Caki2 (cell line): ENCODE measurements around the gene CRY1. TPM values are rescaled to one million over a fixed set of nuclear protein-coding genes. Genes with fewer than 3 reads are reported as not detected.
A peak's percentile ranks its signal among the peaks of the same experiment; 100 is the strongest.
"Not testable (repeated sequence)": the region's sequence is repeated elsewhere in the genome, so short reads cannot be mapped to it uniquely, and the experiment has no call there.

Source experiments
- DNase-seq: peaks from one replicate; pipeline ENCODE4 v3.0.0-alpha.2; 2015; ENCODE audit warnings: low read depth
- in situ Hi-C: cut with HindIII; loops from 2 replicates; pipeline ENCODE4 v1.10.0; 2016; ENCODE audit warnings: low sequenced_read_pairs, low pct_unique_long_range_greater_than_20kb, mixed read lengths
- total RNA-seq: library from RNA; depleted of rRNA; stranded (reverse); fragments of >200 nt; shearing (Covaris generic); gene quantifications from 2 replicates; pipeline ENCODE4 v1.2.3, GENCODE V29; 2014; ENCODE audit warnings: low replicate concordance

CRY1 gene
- total RNA-seq, 1 experiment from 2014 or later: 12.5 TPM

- in situ Hi-C loops: no loop called here
- DNase-seq: no peak
Measured at GRCh38 chr12:107029081-107029480, 64.3 kb downstream of the CRY1 start.

- peak; percentile 66 for DNase-seq
- in situ Hi-C loops: no loop called here
Measured at GRCh38 chr12:107027636-107028053, 65.7 kb downstream of the CRY1 start.

- in situ Hi-C loops: no loop called here
- DNase-seq: no peak
Measured at GRCh38 chr12:107026806-107027635, 66.3 kb downstream of the CRY1 start.

DNA sequence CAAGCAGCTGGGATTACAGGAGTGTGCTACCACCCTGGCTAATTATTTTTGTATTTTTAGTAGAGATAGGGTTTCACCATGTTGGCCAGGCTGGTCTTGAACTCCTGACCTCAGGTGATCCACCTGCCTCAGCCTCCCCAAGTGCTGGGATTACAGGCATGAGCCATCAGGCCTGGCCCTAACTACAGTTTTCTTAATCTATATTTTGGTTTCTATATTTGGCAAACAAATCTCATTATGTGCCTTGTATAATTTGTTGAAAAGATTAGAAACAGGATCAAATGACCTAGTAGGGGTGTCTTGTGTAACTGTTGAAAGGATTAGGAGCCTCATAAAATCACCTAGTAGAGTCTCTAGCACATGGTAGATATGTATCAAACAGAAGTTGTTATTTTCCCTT is 67.0 kb downstream of the CRY1 start:
- in situ Hi-C loops, DNase-seq: not testable (repeated sequence)

DNA sequence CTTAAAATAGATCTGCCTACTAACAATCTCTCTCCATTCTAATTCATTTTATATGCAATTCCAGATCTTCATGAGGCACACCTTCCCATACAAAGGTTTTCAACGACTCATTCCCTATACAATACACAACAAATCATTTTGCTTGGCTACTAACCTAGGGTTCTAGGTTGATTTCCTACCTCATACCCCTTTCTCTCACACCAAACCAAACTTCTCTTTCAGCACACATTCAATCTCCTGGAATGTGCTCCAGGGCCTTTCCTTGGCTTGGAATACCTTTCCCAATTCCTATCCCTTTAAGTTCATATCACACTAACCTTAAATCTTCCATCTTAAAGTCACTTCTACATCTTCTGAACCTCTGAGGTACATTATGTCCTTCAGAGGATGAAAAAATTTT is 67.7 kb downstream of the CRY1 start:
- in situ Hi-C loops: no loop called here
- DNase-seq: no peak

DNA sequence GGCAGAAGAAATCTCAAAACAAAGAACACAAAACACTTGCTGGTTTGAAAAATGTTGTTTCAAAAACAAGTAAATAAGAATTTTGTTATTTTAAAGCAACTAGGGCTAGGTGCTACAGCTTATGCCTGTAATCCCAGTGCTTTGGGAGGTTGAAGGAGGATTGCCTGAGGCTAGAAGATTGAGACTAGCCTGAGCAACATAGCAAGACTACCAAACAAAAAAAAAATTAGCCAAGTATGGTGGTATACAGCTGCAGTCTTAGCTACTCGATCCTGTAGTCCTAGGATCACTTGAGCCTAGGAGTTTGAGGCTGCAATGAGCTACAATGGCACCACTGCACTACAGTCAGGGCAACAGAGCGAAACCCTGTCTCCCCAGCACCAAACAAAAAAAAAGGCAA is 73.8 kb downstream of the CRY1 start:
- in situ Hi-C loops: no loop called here
- DNase-seq: no peak

DNA sequence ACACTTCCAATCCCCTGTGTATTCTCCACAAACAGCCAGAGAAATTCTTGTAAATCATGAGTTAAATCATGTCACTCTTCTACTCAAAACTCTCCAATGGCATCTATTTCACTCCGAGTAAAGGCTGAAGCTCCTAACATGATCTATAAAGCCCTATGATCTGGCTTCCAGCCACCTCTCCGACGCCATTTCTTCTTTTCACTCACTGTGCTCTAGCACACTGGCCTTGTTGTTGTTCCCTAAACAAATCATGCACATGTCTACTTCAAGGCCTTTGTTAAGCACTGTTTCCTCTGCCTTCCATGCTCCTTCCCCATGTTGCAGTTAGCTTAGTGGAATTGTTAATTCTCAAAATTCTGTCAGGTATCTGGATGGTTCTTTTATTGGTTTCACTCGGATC is 76.3 kb downstream of the CRY1 start:
- DNase-seq: no peak

GRCh38 chr12:107014055-107014454 is 79.3 kb downstream of the CRY1 start:
- DNase-seq: no peak
- in situ Hi-C loops: no loop called here

More for the DNA sequence above, 76.3 kb downstream of the CRY1 start:
- in situ Hi-C loops: no loop called here

- in situ Hi-C loops: no loop called here
- DNase-seq: no peak
Measured at GRCh38 chr12:107012736-107013425, 80.5 kb downstream of the CRY1 start.

GRCh38 chr12:107011519-107011918 is 81.8 kb downstream of the CRY1 start:
- DNase-seq: no peak
- in situ Hi-C loops: no loop called here

GRCh38 chr12:107007411-107007810 is 85.9 kb downstream of the CRY1 start:
- in situ Hi-C loops: no loop called here
- DNase-seq: no peak

- in situ Hi-C loops, DNase-seq: not testable (repeated sequence)
Measured at GRCh38 chr12:107002665-107003064, 90.7 kb downstream of the CRY1 start.

DNA sequence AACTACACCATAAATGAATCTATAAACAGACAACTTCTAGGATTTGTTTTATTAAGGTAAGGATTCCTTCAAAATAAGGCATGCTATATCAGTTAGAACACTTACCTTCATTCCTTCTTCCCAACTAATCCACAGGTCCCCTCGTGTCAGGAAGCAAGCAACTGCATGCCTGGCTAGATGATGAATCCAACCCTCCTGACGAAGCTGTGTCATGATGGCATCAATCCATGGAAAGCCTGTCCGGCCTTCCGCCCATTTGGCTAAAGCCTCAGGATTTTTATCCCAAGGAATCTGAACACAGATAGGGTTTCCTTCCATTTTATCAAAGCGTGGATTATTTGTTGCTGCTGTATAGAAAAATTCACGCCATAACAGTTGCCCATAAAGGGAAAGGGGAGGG is 93.9 kb downstream of the CRY1 start:
- DNase-seq: no peak
- in situ Hi-C loops: no loop called here

DNA sequence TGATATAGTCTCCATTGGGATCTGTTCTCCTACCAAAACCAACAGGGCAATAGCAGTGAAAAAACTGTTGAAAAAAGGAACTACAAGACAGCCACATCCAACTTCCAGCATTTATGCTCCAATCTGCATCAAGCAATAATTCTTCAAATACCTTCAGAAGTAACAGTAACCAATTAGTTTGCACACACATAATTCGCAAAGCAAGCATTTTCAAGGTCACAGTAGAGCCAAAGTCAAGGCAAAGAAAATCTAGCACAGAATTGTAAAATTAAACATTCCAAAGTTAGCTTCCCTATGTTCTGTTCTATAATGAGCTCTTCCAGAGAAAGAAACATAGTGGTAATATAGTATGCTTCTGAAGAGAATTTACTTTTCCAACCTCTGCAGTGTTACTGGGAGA is 95.4 kb downstream of the CRY1 start:
- no peak for DNase-seq
- in situ Hi-C loops: no loop called here

DNA sequence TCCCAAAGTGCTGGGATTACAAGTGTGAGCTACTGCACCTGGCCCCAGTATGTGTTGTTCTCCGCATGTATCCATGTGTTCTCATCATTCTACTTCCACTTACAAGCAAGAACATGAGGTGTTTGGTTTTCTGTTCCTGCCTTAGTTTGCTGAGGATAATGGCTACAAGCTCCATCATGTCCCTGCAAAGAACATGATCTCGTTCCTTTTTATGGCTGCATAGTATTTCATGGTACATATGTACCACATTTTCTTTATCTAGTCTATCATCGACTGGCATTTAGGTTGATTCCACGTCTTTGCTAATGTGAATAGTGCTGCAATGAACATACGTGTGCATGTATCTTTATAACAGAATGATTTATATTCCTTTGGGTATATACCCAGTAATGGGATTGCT is 97.2 kb downstream of the CRY1 start:
- in situ Hi-C loops, DNase-seq: not testable (repeated sequence)

GRCh38 chr12:106994579-106995220 is 98.6 kb downstream of the CRY1 start:
- in situ Hi-C loops: no loop called here
- no peak for DNase-seq

DNA sequence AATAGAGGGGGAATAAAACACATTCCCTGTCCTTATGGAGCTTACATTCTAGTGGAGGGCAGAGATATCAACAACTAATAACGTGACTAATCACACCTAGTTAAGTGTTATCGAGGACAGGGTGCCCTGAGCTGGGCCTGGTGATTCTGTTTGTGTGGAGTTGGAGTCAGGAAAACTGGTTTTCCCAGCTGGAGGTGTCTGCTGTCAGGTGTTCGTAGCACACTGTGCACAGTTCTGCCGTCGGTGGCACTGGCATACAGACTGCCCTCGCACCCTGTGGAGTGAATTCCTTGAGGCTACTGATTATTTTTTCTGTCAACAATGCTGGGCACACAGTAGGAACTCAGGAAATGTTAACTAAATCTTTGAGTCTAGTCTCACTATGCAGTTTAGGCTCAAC is 105.5 kb downstream of the CRY1 start:
- in situ Hi-C loops: no loop called here
- DNase-seq: no peak

GRCh38 chr12:106986625-106987389 is 106.5 kb downstream of the CRY1 start, which contains the start of gene MTERF2:
TSS of gene MTERF2 (minus strand) at chr12:106987146. CDS start at chr12:106978714, 8,432 bp downstream.
- in situ Hi-C loops: no loop called here
- peak; percentile 84 for DNase-seq
